ENCODE data around the gene ZSWIM5.

DNA sequence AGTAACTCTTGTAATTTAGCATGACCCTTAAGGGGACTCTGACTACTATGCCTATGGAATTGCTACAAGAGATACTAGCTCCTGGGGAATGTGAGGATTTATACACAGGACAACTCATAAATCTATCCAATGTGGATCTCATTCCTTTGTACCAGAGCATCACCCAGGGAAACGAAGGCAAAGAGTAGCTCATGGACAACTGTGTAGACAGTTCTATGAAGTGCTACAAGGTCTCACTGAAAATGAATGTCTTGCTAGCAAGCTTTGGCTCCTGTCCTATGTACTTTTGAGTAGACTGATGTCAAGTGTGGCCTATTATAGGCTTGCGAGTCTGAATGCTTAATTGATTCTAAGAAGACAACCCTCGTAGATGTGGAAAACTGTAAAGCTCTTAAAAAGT is 93.7 kb downstream of the ZSWIM5 start:
- no peak for TF ChIP-seq GATA2 (IDR thresholded peaks at IDR 0.05; ENCODE audit: low read depth, low read length)
- TF ChIP-seq GATA3 (IDR thresholded peaks at IDR 0.05; ENCODE audit: low read depth, low read length) = no peak

All from SH-SY5Y (cell line).